CD14-positive monocyte (primary cell): ENCODE measurements around the gene IL20. TPM values are rescaled to one million over a fixed set of nuclear protein-coding genes. Genes with fewer than 3 reads are reported as not detected.

Experiments used
- DNase-seq, 3 donors: peaks; one replicate each; pipeline ENCODE4 v3.0.0-alpha.2; 2011 to 2022
- H2AFZ ChIP-seq: 2 replicates; pipeline ENCODE4 v1.6.0; 2012; ENCODE audit warnings: mild to moderate bottlenecking, low read depth, low read length, inconsistent platforms; ENCODE audit not compliant: insufficient read depth, poor library complexity, severe bottlenecking
- H3K27ac ChIP-seq, 2 donors: 1 replicate in 1 of 2; 2 replicates in 1 of 2; pipeline ENCODE4 v1.5.1; 2012 to 2013; ENCODE audit warnings: low read length in 2 of 2, control low read depth in 1 of 2, inconsistent platforms in 1 of 2, low read depth in 1 of 2, mild to moderate bottlenecking in 1 of 2
- H3K27me3 ChIP-seq, 2 donors: one replicate each; pipeline versions ENCODE4 v1.6.0 to v1.6.1; 2011 to 2013; ENCODE audit warnings: low read length in 2 of 2; ENCODE audit not compliant: control insufficient read depth in 2 of 2, insufficient read depth in 2 of 2
- H3K36me3 ChIP-seq, 2 donors: replicated peaks in 1 of 2; 1 replicate in 1 of 2; 2 replicates in 1 of 2; pipeline versions ENCODE4 v1.5.1 to v1.6.1; 2012 to 2013; ENCODE audit warnings: low read length in 2 of 2, control low read depth in 1 of 2, inconsistent platforms in 1 of 2, mild to moderate bottlenecking in 1 of 2; ENCODE audit not compliant: insufficient read depth in 2 of 2, control insufficient read depth in 1 of 2
- H3K4me1 ChIP-seq, 2 donors: 1 replicate in 1 of 2; 2 replicates in 1 of 2; pipeline versions ENCODE4 v1.5.1 to v1.6.1; 2012 to 2013; ENCODE audit warnings: low read length in 2 of 2, control low read depth in 1 of 2, inconsistent platforms in 1 of 2, mild to moderate bottlenecking in 1 of 2, moderate library complexity in 1 of 2; ENCODE audit not compliant: insufficient read depth in 2 of 2, control insufficient read depth in 1 of 2
- H3K4me2 ChIP-seq: replicated peaks from 2 replicates; pipeline ENCODE3; 2012; ENCODE audit warnings: low read length, moderate library complexity, mild to moderate bottlenecking; ENCODE audit not compliant: poor library complexity, severe bottlenecking; ENCODE audit errors: extremely low read depth
- H3K4me3 ChIP-seq, 3 experiments: fragments of 200-600 bp in 1 of 3; sonication (generic) in 1 of 3; replicated peaks in 1 of 3; 1 replicate in 2 of 3; 2 replicates in 1 of 3; pipeline ENCODE4 v1.5.1; 2011 to 2013; ENCODE audit warnings: low read length in 3 of 3, mild to moderate bottlenecking in 3 of 3, control low read depth in 2 of 3, low read depth in 2 of 3, inconsistent platforms in 1 of 3, moderate library complexity in 1 of 3
- H3K79me2 ChIP-seq: 2 replicates; pipeline ENCODE4 v1.6.0; 2012; ENCODE audit warnings: mild to moderate bottlenecking, control low read depth, inconsistent platforms, low read length, moderate library complexity; ENCODE audit not compliant: insufficient read depth
- H3K9ac ChIP-seq: 2 replicates; pipeline ENCODE4 v1.6.0; 2017; ENCODE audit warnings: low read length, mild to moderate bottlenecking; ENCODE audit not compliant: insufficient read depth, poor library complexity, severe bottlenecking
- H3K9me3 ChIP-seq, 2 donors: replicated peaks in 1 of 2; 1 replicate in 1 of 2; 2 replicates in 1 of 2; pipeline versions ENCODE4 v1.5.1 to v1.6.1; 2012 to 2013; ENCODE audit warnings: low read length in 2 of 2, control low read depth in 1 of 2; ENCODE audit not compliant: control insufficient read depth in 1 of 2, insufficient read depth in 1 of 2
- H4K20me1 ChIP-seq: 2 replicates; pipeline ENCODE4 v1.6.0; 2012; ENCODE audit warnings: mild to moderate bottlenecking, low read length, control low read depth, moderate library complexity; ENCODE audit not compliant: insufficient read depth
- H3K27ac Mint-ChIP-seq, 7 donors: one replicate each; pipeline ENCODE4 v1.8.0; 2020; ENCODE audit warnings: mild to moderate bottlenecking in 7 of 7, mixed read lengths in 7 of 7, moderate library complexity in 6 of 7, inconsistent platforms in 2 of 7
- H3K27me3 Mint-ChIP-seq, 3 donors: one replicate each; pipeline ENCODE4 v1.8.0; 2021 to 2022; ENCODE audit warnings: low read depth in 3 of 3, mild to moderate bottlenecking in 3 of 3, mixed read lengths in 3 of 3, moderate library complexity in 3 of 3, inconsistent platforms in 1 of 3
- H3K36me3 Mint-ChIP-seq, 2 donors: one replicate each; pipeline ENCODE4 v1.8.0; 2020; ENCODE audit warnings: mixed read lengths in 2 of 2, inconsistent platforms in 1 of 2, mild to moderate bottlenecking in 1 of 2
- H3K4me1 Mint-ChIP-seq: one replicate; pipeline ENCODE4 v1.8.0; 2020; ENCODE audit warnings: mild to moderate bottlenecking, mixed read lengths
- H3K4me3 Mint-ChIP-seq, 2 donors: one replicate each; pipeline ENCODE4 v1.8.0; 2020; ENCODE audit warnings: mild to moderate bottlenecking in 2 of 2, mixed read lengths in 2 of 2, moderate library complexity in 1 of 2
- H3K9me3 Mint-ChIP-seq, 7 donors: one replicate each; pipeline ENCODE4 v1.8.0; 2020 to 2022; ENCODE audit warnings: mixed read lengths in 7 of 7, mild to moderate bottlenecking in 6 of 7, moderate library complexity in 6 of 7, inconsistent platforms in 2 of 7
- CTCF ChIP-seq: fragments of 200-600 bp; IDR thresholded peaks from one replicate; pipeline ENCODE4 v1.8.0; 2022; ENCODE audit warnings: antibody characterized with exemption, mild to moderate bottlenecking
- WGBS: methylation state at CpG from one replicate; pipeline ENCODE4 v1.1.5; 2013; ENCODE audit warnings: missing lambda C conversion rate; ENCODE audit not compliant: insufficient coverage; 5-methylcytosine and 5-hydroxymethylcytosine counted together
- intact Hi-C, 2 donors: fragments of 100-400 bp; cut with micrococcal nuclease; formaldehyde crosslinking; loops; one replicate each; pipeline versions ENCODE4 v1.15.0 to v1.15.1; 2023
- polyA plus RNA-seq, 3 donors: library from polyadenylated mRNA; depleted of rRNA in 1 of 3; unstranded in 2 of 3; stranded (reverse) in 1 of 3; fragments of 300-500 nt in 2 of 3; fragments of >200 nt in 1 of 3; fragmentation: Illumina TruSeq in 2 of 3; gene quantifications; 1 replicate in 2 of 3; 2 replicates in 1 of 3; pipeline ENCODE4 v1.2.3, GENCODE V29; 2012 to 2021

The IL20 gene
- polyA plus RNA-seq, 3 donors = not detected

- Histone ChIP-seq H4K20me1 (no peaks in the 10 kb centered on the region), H3K4me2 (no peak overlapping the region), H3K36me3 (no peaks in the 10 kb centered on the region), H3K9me3 (no peaks in the 10 kb centered on the region), H3K4me1 (peaks cover 8 to 12% of the 10 kb centered on the region in 2 donors), H3K4me3 (no peak overlapping the region), H3K27me3 (peaks cover 0 to 2% of the 10 kb centered on the region in 2 donors), H2AFZ (no peak overlapping the region), H3K27ac (no peak overlapping the region), H3K9ac (no peak overlapping the region), H3K79me2 (no peaks in the 10 kb centered on the region)
- DNase-seq = no peak
- no peak overlapping the region for H3K4me3 Mint-ChIP-seq
- peaks cover 0 to 9% (median 1%) of the 10 kb centered on the region in 7 donors for H3K9me3 Mint-ChIP-seq
- peaks cover 12% of the 10 kb centered on the region for H3K4me1 Mint-ChIP-seq
- WGBS = 100% methylated on average over 1 of the region's 1 CpG
- no peak for TF ChIP-seq CTCF
- peaks cover 5 to 7% (median 5%) of the 10 kb centered on the region in 3 donors for H3K27me3 Mint-ChIP-seq
- intact Hi-C loops = no loop called here
- H3K36me3 Mint-ChIP-seq = no peaks in the 10 kb centered on the region
- H3K27ac Mint-ChIP-seq = no peak overlapping the region
These were observed 21.4 kb downstream of the IL20 start for GRCh38 chr1:206886831-206887230.

- peaks cover 14% of the 10 kb centered on the region for H3K4me1 Mint-ChIP-seq
- DNase-seq = no peak
- H3K27me3 Mint-ChIP-seq = peaks cover 5 to 7% (median 5%) of the 10 kb centered on the region in 3 donors
- H3K9me3 ChIP-seq = no peaks in the 10 kb centered on the region
- no peaks in the 10 kb centered on the region for H3K36me3 ChIP-seq
- WGBS = 100% methylated on average over 1 of the region's 4 CpGs
- peaks cover 8 to 12% of the 10 kb centered on the region in 2 donors for H3K4me1 ChIP-seq
- no peak overlapping the region for H3K9ac ChIP-seq
- no peaks in the 10 kb centered on the region for H4K20me1 ChIP-seq
- TF ChIP-seq CTCF = no peak
- H3K36me3 Mint-ChIP-seq = no peaks in the 10 kb centered on the region
- H3K9me3 Mint-ChIP-seq = peaks cover 0 to 6% (median 0%) of the 10 kb centered on the region in 7 donors
- no peak overlapping the region for H3K4me2 ChIP-seq
- H3K27ac Mint-ChIP-seq = no peak overlapping the region
- no peak overlapping the region for H3K27ac ChIP-seq
- no peak overlapping the region for H2AFZ ChIP-seq
- intact Hi-C loops = no loop called here
- H3K27me3 ChIP-seq = peaks cover 0 to 2% of the 10 kb centered on the region in 2 donors
- H3K4me3 ChIP-seq = no peak overlapping the region
- no peaks in the 10 kb centered on the region for H3K79me2 ChIP-seq
- no peak overlapping the region for H3K4me3 Mint-ChIP-seq
These were observed 22.3 kb downstream of the IL20 start for GRCh38 chr1:206887701-206888100.
